Measurements from ENCODE around the gene RAP1GDS1. TPM values are rescaled to one million over a fixed set of nuclear protein-coding genes. Genes with fewer than 3 reads are reported as not detected.

Gene RAP1GDS1
- total and polyA plus RNA-seq, 2 of the 4 experiments (the other 2 are of a cell fraction) = 29.0 to 85.1 TPM

DNA sequence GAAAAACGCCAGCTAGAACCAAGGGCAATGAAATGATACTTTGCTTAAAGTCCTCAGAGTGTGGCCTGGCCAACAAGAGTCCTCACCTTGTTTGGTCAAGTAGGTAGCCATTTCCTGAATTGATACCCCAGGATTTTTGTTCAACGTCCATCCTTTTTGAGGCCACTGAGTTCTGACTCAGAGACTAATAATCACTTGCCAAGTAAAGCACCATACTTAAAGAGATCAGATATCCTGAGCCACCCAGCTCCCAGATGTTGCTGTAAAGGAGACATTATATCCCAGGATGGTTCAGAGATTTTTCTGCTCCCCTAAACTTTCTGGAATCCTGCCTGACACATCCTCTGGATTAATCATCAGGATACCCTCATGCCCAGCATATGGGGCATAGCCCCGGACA is 190.9 kb downstream of the RAP1GDS1 start:
- TF ChIP-seq NFE2L2 (IDR thresholded peaks at IDR 0.05; ENCODE audit: low read depth, low read length) (no peak), BHLHE40 (IDR thresholded peaks at IDR 0.05; ENCODE audit: low read depth, low read length) (no peak), FOS (IDR thresholded peaks at IDR 0.05; ENCODE audit: low read depth, low read length) (no peak), SMC3 (IDR thresholded peaks at IDR 0.05; ENCODE audit: low read depth, low read length) (no peak), POLR2A (IDR thresholded peaks at IDR 0.05; ENCODE audit: low read depth, low read length) (no peak), RAD21 (IDR thresholded peaks at IDR 0.05; ENCODE audit: low read length) (no peak), MAFK (IDR thresholded peaks at IDR 0.05; ENCODE audit: low read depth, low read length) (no peak), MAZ (IDR thresholded peaks at IDR 0.05; ENCODE audit: borderline replicate concordance, low read depth, low read length) (no peak), RCOR1 (IDR thresholded peaks at IDR 0.05; ENCODE audit: insufficient replicate concordance, low read length) (no peak)
- TF ChIP-seq, protein P1, sequence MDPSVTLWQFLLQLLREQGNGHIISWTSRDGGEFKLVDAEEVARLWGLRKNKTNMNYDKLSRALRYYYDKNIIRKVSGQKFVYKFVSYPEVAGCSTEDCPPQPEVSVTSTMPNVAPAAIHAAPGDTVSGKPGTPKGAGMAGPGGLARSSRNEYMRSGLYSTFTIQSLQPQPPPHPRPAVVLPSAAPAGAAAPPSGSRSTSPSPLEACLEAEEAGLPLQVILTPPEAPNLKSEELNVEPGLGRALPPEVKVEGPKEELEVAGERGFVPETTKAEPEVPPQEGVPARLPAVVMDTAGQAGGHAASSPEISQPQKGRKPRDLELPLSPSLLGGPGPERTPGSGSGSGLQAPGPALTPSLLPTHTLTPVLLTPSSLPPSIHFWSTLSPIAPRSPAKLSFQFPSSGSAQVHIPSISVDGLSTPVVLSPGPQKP (IDR thresholded peaks at IDR 0.05; ENCODE audit: borderline replicate concordance, low read depth, low read length) = no peak
- TF ChIP-seq, protein P2, sequence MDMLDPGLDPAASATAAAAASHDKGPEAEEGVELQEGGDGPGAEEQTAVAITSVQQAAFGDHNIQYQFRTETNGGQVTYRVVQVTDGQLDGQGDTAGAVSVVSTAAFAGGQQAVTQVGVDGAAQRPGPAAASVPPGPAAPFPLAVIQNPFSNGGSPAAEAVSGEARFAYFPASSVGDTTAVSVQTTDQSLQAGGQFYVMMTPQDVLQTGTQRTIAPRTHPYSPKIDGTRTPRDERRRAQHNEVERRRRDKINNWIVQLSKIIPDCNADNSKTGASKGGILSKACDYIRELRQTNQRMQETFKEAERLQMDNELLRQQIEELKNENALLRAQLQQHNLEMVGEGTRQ (IDR thresholded peaks at IDR 0.05; ENCODE audit: low read depth, low read length) = no peak
- H2AK9ac ChIP-seq (replicated peaks; ENCODE audit: low read depth, low read length, poor library complexity) = no peak overlapping the region
- DNase-seq (peak; percentile 35), ATAC-seq (ENCODE audit: low read depth) (no peak)
- no peaks in the 10 kb centered on the region for H3K36me3 ChIP-seq (ENCODE audit: control insufficient read depth, insufficient read depth, low read length)
- H3K27ac ChIP-seq (ENCODE audit: insufficient read depth, low read length) = no peak overlapping the region
- no peak overlapping the region for H3K4me3 ChIP-seq (ENCODE audit: insufficient read depth, low read depth, low read length)
- H3K4me1 ChIP-seq (ENCODE audit: control insufficient read depth, insufficient read depth, low read length) = peaks cover 2% of the 10 kb centered on the region; the same call in 1 of the 2 replicates
- H3K4me2 ChIP-seq (ENCODE audit: low read depth, low read length) = no peak overlapping the region
- no peak overlapping the region for H2BK15ac ChIP-seq (ENCODE audit: low read depth, low read length)
- H3K56ac ChIP-seq (ENCODE audit: extremely low read depth, insufficient read depth, low read length) = no peak overlapping the region
- no peaks in the 10 kb centered on the region for H3K79me1 ChIP-seq (ENCODE audit: low read depth in 1 of 2, low read length in 2 of 2)
- H3K9me3 ChIP-seq (ENCODE audit: control insufficient read depth, insufficient read depth, low read length) = peaks cover 2% of the 10 kb centered on the region; the same call in 1 of the 2 replicates
- no peaks in the 10 kb centered on the region for H4K20me1 ChIP-seq (ENCODE audit: insufficient read depth, low read length)
- no TSS peak for BruUV-seq (replicated peaks)
- no peaks in the 10 kb centered on the region for H3K27me3 ChIP-seq (ENCODE audit: control insufficient read depth, insufficient read depth, low read length)
- H3K23ac ChIP-seq (ENCODE audit: low read depth, low read length) = no peak overlapping the region
- no peak overlapping the region for H4K8ac ChIP-seq (ENCODE audit: low read depth in 2 of 2, low read length in 2 of 2)
- H4K5ac ChIP-seq (ENCODE audit: low read depth, low read length) = no peak overlapping the region
- in situ Hi-C loops (cut with MboI; ENCODE audit: low sequenced_read_pairs) (loop anchor here (25.0 kb wide), 2 partner anchors 435 to 610 kb away; no protein-coding TSS in a partner anchor), intact Hi-C loops (cut with micrococcal nuclease) (no loop called here), dilution Hi-C loops (cut with HindIII; ENCODE audit: low sequenced_read_pairs, unreplicated experiment) (no loop called here)
- H2BK5ac ChIP-seq (ENCODE audit: low read depth, low read length, poor library complexity, severe bottlenecking) = no peak overlapping the region
- no peak overlapping the region for H3K18ac ChIP-seq (ENCODE audit: low read depth, low read length)
- no peak overlapping the region for H2AK5ac ChIP-seq (ENCODE audit: low read depth, low read length)
- 83% methylated on average over 1 of the region's 3 CpGs; no CpG with 5 or more reads in 1 of the 2 experiments for WGBS, 2 experiments (ENCODE audit: extremely low coverage in 2 of 2, insufficient read length in 1 of 2)
- ChIA-PET POLR2A (ENCODE audit: unreplicated experiment) (no interaction called here), CTCF (interaction anchor here (0.5 kb wide), 1 partner anchor 597 kb away, joined by 3 read pairs; no protein-coding TSS in a partner anchor)
- no peak overlapping the region for H2BK20ac ChIP-seq (ENCODE audit: low read depth, low read length)
- peaks cover 4% of the 10 kb centered on the region; the same call in 1 of the 2 replicates for H3K9me1 ChIP-seq (ENCODE audit: insufficient read depth, low read length)
- H4K91ac ChIP-seq (ENCODE audit: insufficient read depth, low read depth, low read length) = no peak overlapping the region
- no peak overlapping the region for H3K9ac ChIP-seq (ENCODE audit: low read depth, low read length)
- no peak overlapping the region for H2AFZ ChIP-seq (replicated peaks; ENCODE audit: low read length, poor library complexity)
- H3K4ac ChIP-seq (ENCODE audit: low read depth, low read length) = no peak overlapping the region
- H3K14ac ChIP-seq (replicated peaks; ENCODE audit: low read depth, low read length) = no peak overlapping the region
- no peak overlapping the region for H2BK120ac ChIP-seq (ENCODE audit: low read depth, low read length)

Data from IMR-90 (cell line).